ENCODE results near the gene PRSS12. TPM values are rescaled to one million over a fixed set of nuclear protein-coding genes. Genes with fewer than 3 reads are reported as not detected.

The PRSS12 gene
- total RNA-seq, 1 experiment from 2014 or later, result 3.1 TPM

- no peaks in the 10 kb centered on the region for H3K36me3 ChIP-seq (ENCODE audit: insufficient read depth, low read length, poor library complexity, severe bottlenecking)
These were observed 14.3 kb downstream of the PRSS12 start for GRCh38 chr4:118338518-118338917.

GRCh38 chr4:118337954-118338353, 14.8 kb downstream of the PRSS12 start:
- no TSS peak for BruUV-seq (replicated peaks)
- Histone ChIP-seq H3K27me3 (replicated peaks; ENCODE audit: insufficient read depth, low read depth, low read length, poor library complexity) (no peaks in the 10 kb centered on the region), H3K36me3 (ENCODE audit: insufficient read depth, low read length, poor library complexity, severe bottlenecking) (no peaks in the 10 kb centered on the region), H3K4me1 (ENCODE audit: insufficient read depth, low read length, poor library complexity, severe bottlenecking) (no peaks in the 10 kb centered on the region), H3K27ac (ENCODE audit: low read depth, low read length, poor library complexity, severe bottlenecking) (no peak overlapping the region), H3K9me3 (ENCODE audit: low read depth, low read length, poor library complexity, severe bottlenecking) (no peaks in the 10 kb centered on the region), H3K4me3 (ENCODE audit: low read depth, low read length, poor library complexity, severe bottlenecking) (no peak overlapping the region)
- intact Hi-C loops (cut with micrococcal nuclease; ENCODE audit: unreplicated experiment), result no loop called here
- DNase-seq (ENCODE audit: low spot score), result no peak
- TF ChIP-seq EZH2 (IDR thresholded peaks at IDR 0.05; ENCODE audit: borderline replicate concordance, low read depth, low read length, poor library complexity, severe bottlenecking), result no peak
- TF ChIP-seq CTCF (conservative IDR thresholded peaks at IDR 0.05; ENCODE audit: low read depth, low read length), result no peak
- ChIA-PET CTCF (no interaction called here), POLR2A (ENCODE audit: low non-redundant PET) (no interaction called here)

More at GRCh38 chr4:118338518-118338917, 14.3 kb downstream of the PRSS12 start:
- CTCF ChIA-PET, result no interaction called here
- Histone ChIP-seq H3K4me3 (ENCODE audit: low read depth, low read length, poor library complexity, severe bottlenecking) (no peak overlapping the region), H3K27me3 (replicated peaks; ENCODE audit: insufficient read depth, low read depth, low read length, poor library complexity) (no peaks in the 10 kb centered on the region), H3K4me1 (ENCODE audit: insufficient read depth, low read length, poor library complexity, severe bottlenecking) (no peaks in the 10 kb centered on the region), H3K9me3 (ENCODE audit: low read depth, low read length, poor library complexity, severe bottlenecking) (no peaks in the 10 kb centered on the region), H3K27ac (ENCODE audit: low read depth, low read length, poor library complexity, severe bottlenecking) (no peak overlapping the region)
- intact Hi-C loops (cut with micrococcal nuclease; ENCODE audit: unreplicated experiment), result no loop called here
- no peak for TF ChIP-seq EZH2 (IDR thresholded peaks at IDR 0.05; ENCODE audit: borderline replicate concordance, low read depth, low read length, poor library complexity, severe bottlenecking)
- no peak for TF ChIP-seq CTCF (conservative IDR thresholded peaks at IDR 0.05; ENCODE audit: low read depth, low read length)
- no peak for DNase-seq (ENCODE audit: low spot score)
- no TSS peak for BruUV-seq (replicated peaks)
- POLR2A ChIA-PET (ENCODE audit: low non-redundant PET), result no interaction called here

- DNase-seq (ENCODE audit: low spot score), result no peak
- ChIA-PET POLR2A (ENCODE audit: low non-redundant PET) (no interaction called here), CTCF (no interaction called here)
- Histone ChIP-seq H3K27ac (ENCODE audit: low read depth, low read length, poor library complexity, severe bottlenecking) (no peak overlapping the region), H3K9me3 (ENCODE audit: low read depth, low read length, poor library complexity, severe bottlenecking) (no peaks in the 10 kb centered on the region), H3K36me3 (ENCODE audit: insufficient read depth, low read length, poor library complexity, severe bottlenecking) (no peaks in the 10 kb centered on the region), H3K4me1 (ENCODE audit: insufficient read depth, low read length, poor library complexity, severe bottlenecking) (no peaks in the 10 kb centered on the region), H3K4me3 (ENCODE audit: low read depth, low read length, poor library complexity, severe bottlenecking) (no peak overlapping the region), H3K27me3 (replicated peaks; ENCODE audit: insufficient read depth, low read depth, low read length, poor library complexity) (no peaks in the 10 kb centered on the region)
- BruUV-seq (replicated peaks), result no TSS peak
- TF ChIP-seq CTCF (conservative IDR thresholded peaks at IDR 0.05; ENCODE audit: low read depth, low read length) (no peak), EZH2 (IDR thresholded peaks at IDR 0.05; ENCODE audit: borderline replicate concordance, low read depth, low read length, poor library complexity, severe bottlenecking) (no peak)
- intact Hi-C loops (cut with micrococcal nuclease; ENCODE audit: unreplicated experiment), result no loop called here
These were observed 17.0 kb downstream of the PRSS12 start for GRCh38 chr4:118335774-118336173.

Data from A673 (cell line).